HS-5 (cell line): Measurements from ENCODE around the gene TRNAU1AP.
"Not testable (repeated sequence)": the region's sequence is repeated elsewhere in the genome, so short reads cannot be mapped to it uniquely, and the experiment has no call there.

Experiments used
- DNase-seq: peaks from one replicate; pipeline ENCODE4 v3.0.0-alpha.2; 2012; ENCODE audit warnings: low read depth

Gene TRNAU1AP

GRCh38 chr1:28521502-28522164 is 31.3 kb upstream of the TRNAU1AP start:
- no peak for DNase-seq

DNA sequence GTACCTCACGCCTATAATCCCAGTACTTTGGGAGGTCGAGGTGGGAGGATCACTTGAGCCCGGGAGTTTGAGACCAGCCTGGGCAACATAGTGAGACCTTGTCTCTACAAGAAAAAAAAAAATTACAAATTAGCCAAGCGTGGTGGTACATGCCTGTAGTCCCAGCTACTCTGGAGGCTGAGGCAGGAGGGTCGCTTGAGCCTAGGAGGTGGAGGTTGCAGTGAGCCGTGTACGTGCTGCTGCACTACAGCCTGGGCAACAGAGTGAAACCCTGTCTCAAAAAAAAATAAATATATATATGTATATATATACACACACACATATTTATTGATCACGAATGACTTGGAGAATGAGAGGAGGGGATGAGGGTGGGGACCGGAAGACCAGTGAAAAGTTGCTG is 30.3 kb upstream of the TRNAU1AP start:
- not testable (repeated sequence) for DNase-seq

DNA sequence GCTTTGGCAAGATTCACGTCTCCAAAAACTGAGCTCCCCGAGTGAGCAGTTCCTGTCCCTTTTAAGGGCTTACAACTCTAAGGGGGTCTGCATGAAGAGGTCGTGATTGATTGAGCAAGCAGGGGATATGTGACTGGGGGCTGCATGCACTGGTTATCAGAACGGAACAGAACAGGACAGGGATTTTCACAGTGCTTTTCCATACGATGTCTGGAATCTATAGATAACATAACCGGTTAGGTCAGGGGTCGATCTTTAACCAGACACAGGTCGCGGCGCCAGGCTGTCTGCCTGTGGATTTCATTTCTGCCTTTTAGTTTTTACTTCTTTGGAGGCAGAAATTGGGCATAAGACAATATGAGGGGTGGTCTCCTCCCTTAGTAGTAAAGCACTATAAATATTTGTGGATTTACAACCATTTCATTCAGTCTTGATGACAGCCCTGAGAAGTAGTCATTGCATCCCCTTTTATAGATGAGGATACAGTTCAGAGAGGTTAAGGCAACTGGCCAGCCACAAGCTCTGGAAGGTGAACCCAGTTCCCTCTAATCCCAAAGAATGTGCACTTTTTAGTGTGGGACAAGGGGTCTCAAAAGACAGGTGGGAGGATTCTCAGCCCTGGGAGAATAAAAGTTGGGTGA is 27.8 kb upstream of the TRNAU1AP start:
- not testable (repeated sequence) for DNase-seq

GRCh38 chr1:28526886-28527285 is 26.0 kb upstream of the TRNAU1AP start:
- no peak for DNase-seq

- DNase-seq: no peak
These were observed 22.4 kb upstream of the TRNAU1AP start for GRCh38 chr1:28530456-28530855.

- no peak for DNase-seq
These were observed 18.2 kb upstream of the TRNAU1AP start for GRCh38 chr1:28534671-28535070.

DNA sequence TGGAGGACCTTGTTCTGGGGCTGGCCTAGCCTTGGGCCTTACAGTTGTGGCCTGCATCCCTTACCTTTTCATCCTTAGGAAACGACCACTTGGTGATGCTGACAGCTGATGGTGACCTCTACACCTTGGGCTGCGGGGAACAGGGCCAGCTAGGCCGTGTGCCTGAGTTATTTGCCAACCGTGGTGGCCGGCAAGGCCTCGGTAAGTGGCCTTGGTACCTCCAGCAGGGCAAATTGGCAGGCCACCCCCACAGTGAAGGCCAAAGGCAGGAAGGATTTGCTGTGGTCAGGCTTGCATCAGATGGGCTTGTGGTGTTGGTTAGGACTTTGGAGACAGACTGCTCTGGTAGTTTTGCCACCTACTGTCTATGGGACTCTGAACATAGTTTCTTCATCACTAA is 17.7 kb upstream of the TRNAU1AP start:
- DNase-seq: no peak

DNA sequence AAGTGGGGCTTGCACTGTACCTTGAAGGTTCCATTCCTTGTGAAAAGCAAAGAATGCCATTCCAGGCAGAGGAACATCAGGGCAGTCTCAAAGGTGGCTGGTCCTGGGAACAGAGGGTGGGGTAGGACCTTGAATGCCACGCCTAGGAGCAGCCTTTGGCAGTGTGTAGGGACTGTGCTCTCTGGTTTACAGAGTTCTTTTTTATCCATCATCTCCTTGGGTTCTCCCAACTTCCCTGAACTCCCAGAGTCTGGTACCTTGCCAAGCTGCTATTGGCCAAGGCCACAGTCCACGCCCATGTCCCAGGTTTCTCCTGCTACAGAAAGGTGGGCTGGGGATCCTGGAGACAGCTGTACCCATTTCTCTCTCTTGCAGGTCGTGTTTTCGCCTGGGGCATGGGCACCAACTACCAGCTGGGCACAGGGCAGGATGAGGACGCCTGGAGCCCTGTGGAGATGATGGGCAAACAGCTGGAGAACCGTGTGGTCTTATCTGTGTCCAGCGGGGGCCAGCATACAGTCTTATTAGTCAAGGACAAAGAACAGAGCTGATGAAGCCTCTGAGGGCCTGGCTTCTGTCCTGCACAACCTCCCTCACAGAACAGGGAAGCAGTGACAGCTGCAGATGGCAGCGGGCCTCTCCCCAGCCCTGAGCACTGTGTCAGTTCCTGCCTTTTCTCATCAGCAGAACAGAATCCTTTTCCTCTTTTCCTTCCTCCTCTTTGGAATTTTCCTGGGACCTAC is 15.3 kb upstream of the TRNAU1AP start:
- no peak for DNase-seq

- DNase-seq: no peak
These were observed 14.6 kb upstream of the TRNAU1AP start for GRCh38 chr1:28538286-28538685.

DNA sequence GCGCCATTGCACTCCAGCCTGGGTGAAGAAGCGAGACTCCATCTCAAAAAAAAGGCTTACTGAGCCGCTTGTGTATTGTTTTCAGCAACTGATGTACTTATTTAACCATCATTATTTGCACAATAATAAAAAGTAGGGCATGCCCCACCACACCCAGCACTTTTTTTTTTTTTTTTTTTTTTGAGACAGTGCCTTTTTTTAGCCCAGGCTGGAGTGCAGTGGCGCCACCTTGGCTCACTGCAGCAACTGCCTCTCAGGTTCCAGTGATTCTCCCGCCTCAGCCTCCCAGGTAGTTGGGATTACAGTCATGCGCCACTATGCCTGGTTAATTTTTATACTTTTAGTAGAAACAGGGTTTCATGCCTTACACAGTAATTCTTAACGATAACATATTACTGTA is 12.2 kb upstream of the TRNAU1AP start:
- DNase-seq: no peak

GRCh38 chr1:28541414-28542015 is 11.4 kb upstream of the TRNAU1AP start:
- not testable (repeated sequence) for DNase-seq

- DNase-seq: no peak
These were observed 7.6 kb upstream of the TRNAU1AP start for GRCh38 chr1:28545246-28545628.

DNA sequence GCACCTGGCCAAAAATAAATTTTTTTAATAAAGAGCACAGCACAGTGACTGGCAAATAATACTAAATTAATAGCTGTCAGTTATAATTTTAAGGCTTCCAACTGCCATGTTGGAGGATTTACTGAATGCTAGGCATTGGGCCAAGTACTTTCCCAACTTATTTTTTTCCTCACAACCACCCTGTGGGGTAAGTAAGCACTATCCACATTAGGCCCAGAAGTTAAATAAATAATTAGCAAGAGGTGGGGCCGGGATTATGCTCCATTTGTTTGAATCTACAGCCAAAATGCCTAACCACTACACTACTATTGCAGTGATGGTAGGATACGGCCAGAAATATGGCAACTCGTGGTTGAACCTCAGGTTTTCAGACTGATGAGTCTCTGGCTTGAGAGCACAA is 4.6 kb upstream of the TRNAU1AP start:
- DNase-seq: no peak

GRCh38 chr1:28551381-28551780 is 1.5 kb upstream of the TRNAU1AP start:
- DNase-seq: no peak

DNA sequence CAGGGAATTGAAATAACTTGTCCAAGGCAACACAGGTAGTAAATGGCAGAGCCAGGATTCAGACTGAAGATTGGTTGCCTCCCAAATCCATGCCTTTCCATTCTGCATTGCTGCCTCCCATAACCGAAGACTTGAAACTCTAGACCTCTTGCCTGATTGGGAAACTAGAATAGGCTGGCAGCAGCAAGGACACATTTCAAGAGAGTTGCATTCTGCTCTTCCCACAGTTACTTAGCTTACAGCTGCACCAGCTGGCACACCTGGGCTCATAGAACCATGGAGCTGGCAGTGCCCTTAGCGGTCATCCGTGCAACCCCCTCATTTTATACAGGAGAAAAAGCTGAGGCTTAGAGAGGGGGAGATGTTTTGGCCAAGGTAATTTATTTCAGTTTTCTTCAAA is 8.0 kb downstream of the TRNAU1AP start:
- DNase-seq: no peak

DNA sequence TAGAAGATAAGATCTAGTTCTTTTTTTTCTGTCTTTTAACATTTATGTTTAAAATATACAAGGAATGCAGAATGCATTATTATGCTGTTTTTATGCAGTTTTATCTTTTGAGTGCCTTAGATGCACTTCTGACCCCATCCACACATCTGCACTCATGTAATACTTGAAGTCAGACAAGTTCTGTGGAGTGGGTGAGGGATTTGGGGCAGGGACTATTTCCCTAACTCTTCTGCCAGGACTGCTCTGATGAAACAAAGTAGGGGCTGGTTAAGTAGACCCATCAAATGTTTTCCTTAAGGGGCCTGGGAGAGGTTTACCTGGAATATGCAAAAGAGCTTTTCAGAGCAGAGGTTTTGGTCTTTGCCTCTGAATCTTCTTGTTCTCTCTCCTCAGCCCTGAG is 11.4 kb downstream of the TRNAU1AP start:
- DNase-seq: no peak

- DNase-seq: no peak
These were observed 12.2 kb downstream of the TRNAU1AP start for GRCh38 chr1:28565040-28565439.

- DNase-seq: no peak
These were observed 12.8 kb downstream of the TRNAU1AP start for GRCh38 chr1:28565726-28566125.

- DNase-seq: no peak
These were observed 14.0 kb downstream of the TRNAU1AP start for GRCh38 chr1:28566931-28567330.

DNA sequence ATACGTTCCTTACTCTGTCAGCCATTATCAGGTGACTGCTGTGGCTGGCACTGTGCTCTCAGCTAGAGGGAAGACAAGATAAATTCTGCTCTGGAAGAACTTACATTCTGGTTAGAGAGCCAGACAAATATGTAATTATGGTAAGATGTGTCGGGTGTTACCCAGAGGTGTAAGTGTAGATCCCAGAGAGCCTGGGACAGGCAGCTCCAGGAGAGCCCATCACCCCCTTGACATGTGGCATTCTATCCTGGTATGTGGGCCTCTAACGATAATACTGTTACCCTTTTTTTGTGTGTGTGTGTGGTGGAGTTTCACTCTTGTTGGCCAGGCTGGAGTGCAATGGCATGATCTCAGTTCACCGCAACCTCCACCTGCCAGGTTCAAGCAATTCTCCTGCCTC is 19.0 kb downstream of the TRNAU1AP start:
- DNase-seq: no peak

- not testable (repeated sequence) for DNase-seq
These were observed 20.0 kb downstream of the TRNAU1AP start for GRCh38 chr1:28572891-28573290.

GRCh38 chr1:28573564-28573963 is 20.7 kb downstream of the TRNAU1AP start:
- no peak for DNase-seq
